Lung (tissue), 12 donors: Measurements from ENCODE around the gene GAK. TPM values are rescaled to one million over a fixed set of nuclear protein-coding genes. Genes with fewer than 3 reads are reported as not detected.

Experiments
- ATAC-seq: fragments of 200-7000 bp; cut with Tn5 transposase; one replicate; pipeline ENCODE4 v1.9.1; 2020; ENCODE audit warnings: moderate number of reproducible peaks; ENCODE audit not compliant: insufficient read depth, low FRiP score
- DNase-seq, 3 donors: peaks; one replicate each; pipeline ENCODE4 v3.0.0-alpha.2; 2013 to 2017
- H3K27ac ChIP-seq, 2 donors: one replicate each; pipeline ENCODE4 v1.5.1; 2013; ENCODE audit warnings: mild to moderate bottlenecking in 2 of 2, moderate library complexity in 2 of 2, control low read depth in 1 of 2, inconsistent platforms in 1 of 2, low read depth in 1 of 2, low read length in 1 of 2
- H3K27me3 ChIP-seq, 3 donors: one replicate each; pipeline ENCODE4 v1.5.1; 2013; ENCODE audit warnings: low read length in 2 of 3; ENCODE audit not compliant: control insufficient read depth in 3 of 3, insufficient read depth in 3 of 3
- H3K36me3 ChIP-seq, 4 donors: one replicate each; pipeline ENCODE4 v1.5.1; 2013; ENCODE audit warnings: low read length in 4 of 4, mild to moderate bottlenecking in 1 of 4, moderate library complexity in 1 of 4; ENCODE audit not compliant: control insufficient read depth in 4 of 4, insufficient read depth in 4 of 4
- H3K4me1 ChIP-seq, 5 donors: one replicate each; pipeline ENCODE4 v1.5.1; 2013; ENCODE audit warnings: low read length in 5 of 5, mild to moderate bottlenecking in 2 of 5, moderate library complexity in 1 of 5; ENCODE audit not compliant: control insufficient read depth in 5 of 5, insufficient read depth in 5 of 5
- H3K4me3 ChIP-seq: one replicate; pipeline ENCODE4 v1.5.1; 2013; ENCODE audit warnings: mild to moderate bottlenecking, control low read depth, moderate library complexity
- H3K9ac ChIP-seq, 2 donors: one replicate each; pipeline ENCODE4 v1.5.1; 2013; ENCODE audit warnings: low read length in 2 of 2, control low read depth in 1 of 2; ENCODE audit not compliant: insufficient read depth in 1 of 2
- H3K9me3 ChIP-seq, 4 donors: one replicate each; pipeline ENCODE4 v1.5.1; 2013; ENCODE audit warnings: low read length in 3 of 4, mild to moderate bottlenecking in 1 of 4, moderate library complexity in 1 of 4; ENCODE audit not compliant: control insufficient read depth in 4 of 4, insufficient read depth in 3 of 4
- WGBS, 2 donors: extraction: QIAGEN DNeasy Blood & Tissue Kit; methylation state at CpG; one replicate each; pipeline ENCODE4 v1.1.7; 2013; 5-methylcytosine and 5-hydroxymethylcytosine counted together
- polyA plus RNA-seq, 2 donors: library from polyadenylated mRNA; stranded (reverse); fragments of 200-250 nt; gene quantifications; one replicate each; pipeline ENCODE4 v1.2.1, GENCODE V29; 2013
- total RNA-seq, 2 donors: library from RNA; depleted of rRNA in 1 of 2; stranded (reverse); fragments of >200 nt in 1 of 2; gene quantifications; one replicate each; pipeline ENCODE4 v1.2.1, GENCODE V29; 2014 to 2021
- TF ChIP-seq, protein P1 (sequence below): IDR thresholded peaks from 2 replicates; pipeline ENCODE4 v1.5.1; 2012; ENCODE audit warnings: mild to moderate bottlenecking; ENCODE audit errors: control extremely low read depth, extremely low read depth
- donor health status: control.
- donor health status: control.
- donor health status: Bipolar disorder and iron deficiency.
- donor health status: healthy.
- donor health status: DM: yes; HTN: yes; CAD: no.

GAK gene
- total and polyA plus RNA-seq, 4 donors: 101 to 178 (median 137) TPM

DNA sequence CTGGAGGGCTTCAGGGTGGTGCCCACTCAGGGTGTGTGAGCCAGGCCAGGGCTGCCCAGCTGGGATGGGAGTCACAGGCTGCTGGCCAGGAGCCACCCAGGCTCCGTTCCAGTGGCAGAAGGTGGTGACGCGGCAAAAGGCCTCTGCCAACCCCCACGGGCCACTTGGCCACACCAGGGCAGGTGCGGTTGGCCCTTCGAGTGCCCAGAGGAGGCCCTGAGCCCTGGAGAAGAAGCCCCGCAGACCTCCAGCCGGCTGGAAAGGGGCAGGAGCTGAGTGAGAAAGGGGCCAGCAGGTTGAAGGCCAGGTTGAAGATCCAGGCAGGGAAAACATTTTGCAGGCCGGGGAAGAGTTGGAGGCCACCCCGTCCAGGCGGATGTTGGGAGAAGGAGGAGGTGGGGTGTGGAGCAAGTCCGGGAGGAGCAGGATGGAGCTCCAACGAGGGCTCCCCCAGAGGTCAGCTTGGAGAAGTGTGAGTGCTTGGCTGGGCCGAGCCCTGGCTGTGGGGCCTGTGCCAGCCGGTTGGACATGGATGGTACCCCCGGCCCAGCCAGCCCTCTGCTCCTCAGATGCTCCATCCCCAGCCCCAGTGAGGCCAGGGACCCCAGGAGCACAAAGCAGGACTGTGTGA is 103.4 kb downstream of the GAK start:
- Histone ChIP-seq H3K27me3 (peaks cover 0 to 38% (median 15%) of the 10 kb centered on the region in 3 donors), H3K4me1 (peaks cover 0 to 8% (median 0%) of the 10 kb centered on the region in 5 donors), H3K9ac (no peak overlapping the region), H3K4me3 (no peak overlapping the region), H3K36me3 (no peaks in the 10 kb centered on the region), H3K27ac (no peak overlapping the region), H3K9me3 (peaks cover 0 to 18% (median 0%) of the 10 kb centered on the region in 4 donors)
- WGBS, 2 donors: 43 to 45% methylated on average over 13 to 16 of the region's 16 CpGs
- DNase-seq: no peak
- no peak for ATAC-seq
- TF ChIP-seq, protein P1, sequence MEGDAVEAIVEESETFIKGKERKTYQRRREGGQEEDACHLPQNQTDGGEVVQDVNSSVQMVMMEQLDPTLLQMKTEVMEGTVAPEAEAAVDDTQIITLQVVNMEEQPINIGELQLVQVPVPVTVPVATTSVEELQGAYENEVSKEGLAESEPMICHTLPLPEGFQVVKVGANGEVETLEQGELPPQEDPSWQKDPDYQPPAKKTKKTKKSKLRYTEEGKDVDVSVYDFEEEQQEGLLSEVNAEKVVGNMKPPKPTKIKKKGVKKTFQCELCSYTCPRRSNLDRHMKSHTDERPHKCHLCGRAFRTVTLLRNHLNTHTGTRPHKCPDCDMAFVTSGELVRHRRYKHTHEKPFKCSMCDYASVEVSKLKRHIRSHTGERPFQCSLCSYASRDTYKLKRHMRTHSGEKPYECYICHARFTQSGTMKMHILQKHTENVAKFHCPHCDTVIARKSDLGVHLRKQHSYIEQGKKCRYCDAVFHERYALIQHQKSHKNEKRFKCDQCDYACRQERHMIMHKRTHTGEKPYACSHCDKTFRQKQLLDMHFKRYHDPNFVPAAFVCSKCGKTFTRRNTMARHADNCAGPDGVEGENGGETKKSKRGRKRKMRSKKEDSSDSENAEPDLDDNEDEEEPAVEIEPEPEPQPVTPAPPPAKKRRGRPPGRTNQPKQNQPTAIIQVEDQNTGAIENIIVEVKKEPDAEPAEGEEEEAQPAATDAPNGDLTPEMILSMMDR: no peak

DNA sequence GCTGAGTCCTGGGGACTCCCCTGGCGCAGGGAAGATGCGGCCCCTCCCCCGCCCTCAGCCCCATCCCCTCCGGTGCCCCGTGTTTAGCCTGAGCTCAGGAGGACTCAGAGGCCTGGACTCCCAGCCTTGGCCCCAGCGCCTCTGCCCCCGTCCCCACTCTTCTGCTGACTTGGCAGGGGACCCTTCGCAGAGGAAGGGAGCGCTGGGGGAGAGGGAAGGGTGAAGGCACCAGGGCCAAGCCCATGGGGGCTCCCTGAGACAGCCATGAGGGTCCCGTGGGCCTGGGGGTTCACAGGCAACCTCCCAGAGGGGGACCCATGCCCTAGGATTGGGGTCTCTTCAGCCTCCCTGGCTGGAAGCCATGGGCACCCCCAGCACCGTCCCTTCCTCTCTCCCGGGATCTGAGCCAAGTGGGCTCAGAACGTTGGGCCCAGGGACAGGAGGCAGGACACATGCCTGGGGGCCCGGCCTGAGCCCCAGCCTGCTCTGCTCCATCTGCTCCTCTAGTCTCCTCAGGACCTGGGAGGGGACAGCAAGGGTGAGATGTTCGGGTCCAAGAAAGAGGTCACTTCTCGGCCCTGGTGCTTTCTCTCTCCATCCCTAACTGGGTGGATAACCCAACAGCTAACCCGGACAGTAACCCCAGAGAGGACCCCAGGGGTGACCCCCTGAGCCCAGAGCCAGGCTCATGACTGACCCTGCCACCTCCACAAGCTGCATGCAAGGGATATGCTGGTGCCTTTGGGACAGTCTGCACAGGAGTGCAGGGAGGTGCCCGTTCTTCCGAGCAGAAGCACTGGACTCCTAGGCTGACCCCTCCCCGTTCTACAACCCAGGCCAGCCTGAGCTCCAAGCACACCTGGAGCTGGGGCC is 104.7 kb downstream of the GAK start:
- ATAC-seq (no peak), DNase-seq (no peak)
- Histone ChIP-seq H3K4me1 (peaks cover 0 to 8% (median 0%) of the 10 kb centered on the region in 5 donors), H3K4me3 (no peak overlapping the region), H3K27ac (no peak overlapping the region), H3K9ac (no peak overlapping the region), H3K9me3 (peaks cover 0 to 18% (median 0%) of the 10 kb centered on the region in 4 donors), H3K27me3 (peaks cover 0 to 47% (median 18%) of the 10 kb centered on the region in 3 donors), H3K36me3 (no peaks in the 10 kb centered on the region)
- 26 to 32% methylated on average over 19 to 20 of the region's 20 CpGs for WGBS, 2 donors
- TF ChIP-seq, protein P1: no peak

DNA sequence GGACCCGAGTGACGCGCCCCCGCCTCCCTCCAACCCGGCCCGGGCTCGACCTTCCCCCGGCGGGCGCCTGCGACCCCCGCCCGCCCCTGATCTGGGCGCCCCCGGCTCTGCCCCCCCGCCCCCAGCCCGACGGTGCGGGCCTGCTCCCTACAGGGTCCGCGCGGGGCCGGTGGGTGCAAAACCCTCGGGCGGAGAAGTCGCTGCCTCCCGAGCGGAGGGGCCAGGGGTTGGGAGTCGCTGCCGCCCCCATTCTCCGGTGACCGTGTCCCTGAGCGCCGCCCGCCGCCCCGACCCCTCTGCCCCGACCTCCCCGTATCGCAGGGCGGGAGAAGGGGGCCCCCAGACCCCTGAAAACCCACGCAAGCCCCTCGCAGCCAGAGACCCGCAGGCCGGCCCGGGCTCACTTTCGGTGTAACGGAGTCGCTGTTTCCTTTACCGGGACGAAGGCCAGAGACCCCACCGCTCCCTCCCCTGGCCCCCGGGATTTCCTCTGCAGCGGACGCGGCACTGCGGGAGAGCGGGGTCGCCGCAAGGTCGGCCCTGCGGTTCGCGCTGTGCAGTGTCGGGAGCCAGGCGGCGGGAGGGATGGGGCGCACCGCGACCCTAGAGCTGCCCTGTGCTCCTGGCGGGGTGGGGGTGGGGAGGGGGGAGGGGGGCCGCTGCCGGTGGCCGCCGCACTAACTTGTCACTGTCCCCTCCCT is 105.5 kb downstream of the GAK start:
- whole genome bisulfite sequencing, 2 donors: 0 to 2% methylated on average over 26 to 75 of the region's 75 CpGs
- Histone ChIP-seq H3K9me3 (peaks cover 0 to 11% (median 0%) of the 10 kb centered on the region in 4 donors), H3K4me3 (no peak overlapping the region), H3K27ac (no peak overlapping the region), H3K9ac (no peak overlapping the region), H3K27me3 (peaks cover 0 to 54% (median 23%) of the 10 kb centered on the region in 3 donors), H3K36me3 (no peaks in the 10 kb centered on the region), H3K4me1 (peaks cover 0 to 8% (median 0%) of the 10 kb centered on the region in 5 donors)
- no peak for ATAC-seq
- no peak for DNase-seq
- TF ChIP-seq, protein P1: no peak
